Hematopoietic multipotent progenitor cell treated with erythropoietin and hydrocortisone succinate and interleukin-3 and kit ligand, for 15 days (in vitro differentiated cells): Measurements from ENCODE around the gene VMAC.
"Not testable (repeated sequence)": the region's sequence is repeated elsewhere in the genome, so short reads cannot be mapped to it uniquely, and the experiment has no call there.

ENCODE experiments used
- DNase-seq: peaks from one replicate; pipeline ENCODE4 v3.0.0-alpha.2; 2015; ENCODE audit warnings: low spot score

The VMAC gene

GRCh38 chr19:5883157-5883873, 21.4 kb upstream of the VMAC start:
- DNase-seq: not testable (repeated sequence)

GRCh38 chr19:5884065-5884811, 20.4 kb upstream of the VMAC start:
- DNase-seq: not testable (repeated sequence)

- no peak for DNase-seq
Observed at GRCh38 chr19:5889288-5889971, 15.2 kb upstream of the VMAC start.

- no peak for DNase-seq
Observed at GRCh38 chr19:5890099-5890498, 14.6 kb upstream of the VMAC start.

- no peak for DNase-seq
Observed at GRCh38 chr19:5891572-5891937, 13.1 kb upstream of the VMAC start.

GRCh38 chr19:5891938-5892771, 12.5 kb upstream of the VMAC start:
- peak; percentile 33 for DNase-seq

- DNase-seq: no peak
Observed at GRCh38 chr19:5892772-5893275, 11.8 kb upstream of the VMAC start.

- no peak for DNase-seq
Observed at GRCh38 chr19:5893296-5893903, 11.3 kb upstream of the VMAC start.

GRCh38 chr19:5893907-5894703, 10.6 kb upstream of the VMAC start:
- DNase-seq: peak; percentile 85

GRCh38 chr19:5894704-5895349, 9.8 kb upstream of the VMAC start:
- peak; percentile 25 for DNase-seq

GRCh38 chr19:5895409-5895808, 9.3 kb upstream of the VMAC start:
- no peak for DNase-seq

GRCh38 chr19:5895890-5896289, 8.8 kb upstream of the VMAC start:
- DNase-seq: no peak

GRCh38 chr19:5896365-5897076, 8.2 kb upstream of the VMAC start:
- no peak for DNase-seq

- DNase-seq: no peak
Observed at GRCh38 chr19:5897189-5897969, 7.3 kb upstream of the VMAC start.

GRCh38 chr19:5899728-5900526, 4.7 kb upstream of the VMAC start:
- DNase-seq: no peak

- no peak for DNase-seq
Observed at GRCh38 chr19:5900976-5901375, 3.7 kb upstream of the VMAC start.

- peak; percentile 32 for DNase-seq
Observed at GRCh38 chr19:5903056-5903623, 1.5 kb upstream of the VMAC start.
